ENCODE results near the gene WSCD2.
"Not testable (repeated sequence)": the region's sequence is repeated elsewhere in the genome, so short reads cannot be mapped to it uniquely, and the experiment has no call there.

Gene WSCD2

DNA sequence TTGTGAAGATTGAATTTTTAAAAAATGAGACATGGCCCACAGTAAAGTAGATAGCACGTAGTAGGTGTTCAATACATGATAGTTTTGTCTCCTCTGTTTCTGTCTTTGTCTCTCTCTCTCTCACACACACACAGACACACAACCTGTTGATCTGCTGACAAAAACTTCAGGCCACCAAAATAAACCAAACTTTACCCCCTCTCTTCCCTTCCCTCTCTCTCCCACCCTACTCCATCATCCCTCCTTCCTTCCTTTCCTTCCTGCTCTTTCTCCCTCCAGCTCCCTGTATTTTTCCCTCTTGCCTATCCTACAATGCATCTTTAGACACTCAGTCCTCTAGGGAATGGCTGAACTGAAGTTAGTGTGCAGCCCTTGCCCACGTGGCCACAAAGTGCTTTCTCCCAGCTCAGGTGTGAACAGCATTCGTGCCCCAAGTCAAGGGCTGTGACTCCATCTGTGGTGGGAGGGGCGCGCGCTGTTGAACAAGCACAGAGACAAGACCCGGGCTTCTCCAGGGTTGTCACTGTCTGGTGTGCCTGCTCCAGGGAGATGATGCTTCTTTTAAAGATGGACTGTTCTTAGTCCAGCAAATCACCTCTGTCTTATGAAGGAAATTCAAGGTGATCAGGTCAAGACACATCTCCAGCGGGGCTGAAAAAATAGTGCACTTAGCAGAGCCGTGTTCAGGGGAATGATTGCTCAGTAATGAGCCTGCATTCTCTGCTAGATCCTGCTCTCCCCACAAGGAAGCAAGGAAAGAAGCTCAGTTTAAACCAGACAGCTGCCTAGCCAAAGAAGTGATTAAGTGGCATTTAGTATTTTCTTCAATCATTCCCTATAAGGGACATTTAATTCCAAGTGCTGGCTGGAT, 75.3 kb downstream of the WSCD2 start:
- no peak for DNase-seq

- no peak for DNase-seq
These were observed 76.8 kb downstream of the WSCD2 start for GRCh38 chr12:108205864-108206263.

GRCh38 chr12:108207791-108208730, 79.0 kb downstream of the WSCD2 start:
- DNase-seq, result no peak

DNA sequence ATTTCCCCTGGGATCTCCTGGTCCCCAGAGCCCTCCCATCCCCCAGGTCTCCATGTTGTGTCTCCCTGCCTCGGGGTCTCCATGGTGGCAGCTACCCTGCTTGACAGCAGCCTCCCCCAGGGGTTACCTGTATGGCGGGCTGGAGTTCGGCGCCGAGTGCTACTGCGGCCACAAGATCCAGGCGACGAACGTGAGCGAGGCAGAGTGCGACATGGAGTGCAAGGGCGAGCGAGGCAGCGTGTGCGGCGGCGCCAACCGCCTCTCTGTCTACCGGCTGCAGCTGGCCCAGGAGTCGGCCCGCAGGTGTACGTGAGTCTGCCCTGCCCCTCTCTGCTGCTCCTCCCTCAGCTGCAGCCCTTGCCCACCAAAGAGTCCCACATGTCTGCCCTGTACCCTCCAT, 80.9 kb downstream of the WSCD2 start:
- no peak for DNase-seq

GRCh38 chr12:108211157-108211556, 82.1 kb downstream of the WSCD2 start:
- no peak for DNase-seq

GRCh38 chr12:108213871-108214445, 84.9 kb downstream of the WSCD2 start:
- DNase-seq, result no peak

- DNase-seq, result no peak
These were observed 85.4 kb downstream of the WSCD2 start for GRCh38 chr12:108214486-108214885.

GRCh38 chr12:108215458-108215857, 86.4 kb downstream of the WSCD2 start:
- no peak for DNase-seq

DNA sequence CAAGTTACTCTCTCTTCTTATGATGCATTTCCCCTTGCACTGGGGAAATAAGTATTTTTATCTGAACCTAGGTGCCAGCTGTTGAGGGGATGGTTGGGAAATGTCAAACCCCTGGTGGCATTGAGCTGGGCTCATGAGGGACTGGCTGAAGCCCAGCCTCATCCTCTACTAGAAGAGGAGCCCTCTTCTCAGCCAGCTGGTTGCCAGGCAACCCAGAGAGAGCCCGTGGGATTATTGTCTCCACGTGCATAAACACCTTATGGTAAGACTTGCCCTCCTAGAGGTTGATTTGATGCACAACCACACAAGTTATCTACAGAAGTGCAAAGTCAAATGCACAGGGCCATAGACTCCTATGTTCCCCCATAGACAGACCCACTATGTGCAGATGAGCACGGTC, 89.8 kb downstream of the WSCD2 start:
- DNase-seq, result no peak

DNA sequence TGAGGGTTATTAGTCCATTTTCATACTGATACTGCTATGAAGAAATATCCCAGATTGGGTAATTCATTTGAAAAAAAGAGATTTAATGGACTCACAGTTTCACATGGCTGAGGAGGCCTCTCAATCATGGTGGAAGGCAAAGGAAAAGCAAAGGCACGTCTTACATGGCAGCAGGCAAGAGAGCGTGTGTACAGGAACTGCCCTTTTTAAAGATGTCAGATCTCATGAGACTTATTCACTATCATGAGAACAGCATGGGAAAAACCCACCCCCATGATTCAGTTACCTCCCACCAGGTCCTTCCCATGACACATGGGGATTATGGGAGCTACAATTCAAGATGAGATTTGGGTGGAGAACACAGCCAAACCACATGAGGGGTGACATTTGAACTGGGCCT, 96.0 kb downstream of the WSCD2 start:
- not testable (repeated sequence) for DNase-seq

DNA sequence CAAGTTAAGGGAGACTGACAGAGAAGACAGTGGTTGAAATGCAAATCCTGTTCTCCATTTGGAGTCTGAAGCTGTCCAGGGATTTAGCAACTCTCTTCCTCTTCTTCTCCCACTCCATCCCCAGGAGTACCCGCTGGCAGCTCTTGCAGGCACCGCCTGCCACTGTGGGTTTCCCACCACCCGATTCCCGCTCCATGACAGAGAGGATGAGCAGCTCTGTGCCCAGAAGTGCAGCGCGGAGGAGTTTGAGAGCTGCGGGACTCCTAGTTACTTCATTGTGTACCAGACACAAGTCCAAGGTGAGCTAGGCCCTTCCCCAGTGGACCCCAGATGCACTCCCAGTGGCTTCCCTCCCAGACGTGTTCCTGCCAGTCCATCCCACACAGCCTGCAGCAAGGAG, 97.8 kb downstream of the WSCD2 start:
- DNase-seq, result no peak

GRCh38 chr12:108228746-108229145, 99.7 kb downstream of the WSCD2 start:
- DNase-seq, result no peak

DNA sequence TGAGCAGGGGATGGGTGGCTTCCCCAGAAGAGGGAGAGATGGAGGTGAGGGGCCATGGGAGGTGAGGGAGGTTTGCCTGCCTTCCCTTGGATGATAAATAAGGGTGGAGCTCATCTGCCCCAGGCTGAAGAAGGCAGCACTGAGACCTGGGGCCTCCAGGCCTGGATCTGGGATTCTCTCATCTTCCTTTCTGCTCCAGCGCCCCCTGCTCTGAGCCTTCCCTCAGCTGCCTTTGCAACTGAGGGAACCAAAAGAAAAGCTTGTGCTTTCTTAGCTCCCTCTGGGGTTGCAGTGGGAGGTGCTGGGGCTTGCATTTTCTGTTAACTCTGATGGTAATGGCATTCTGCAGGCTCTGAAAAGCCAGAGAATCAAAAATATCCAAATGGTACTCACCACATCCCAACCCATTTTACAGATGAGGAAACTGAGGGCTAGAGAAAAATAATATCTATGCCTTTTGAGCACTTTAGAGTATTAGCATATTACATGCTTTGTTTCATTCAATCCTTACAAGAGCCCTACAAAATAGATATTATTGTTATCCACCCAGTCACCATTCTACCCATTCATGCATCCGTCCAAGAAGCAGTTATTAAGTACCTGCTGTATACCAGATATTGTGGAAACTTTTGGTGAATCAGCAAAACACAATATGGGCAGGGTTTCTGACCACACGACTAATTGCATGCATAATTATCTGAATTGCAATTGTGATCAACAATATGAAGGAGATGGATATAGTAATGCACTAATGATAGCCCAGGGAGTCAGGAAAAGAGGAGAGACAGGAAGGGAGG, 102.2 kb downstream of the WSCD2 start:
- no peak for DNase-seq

DNA sequence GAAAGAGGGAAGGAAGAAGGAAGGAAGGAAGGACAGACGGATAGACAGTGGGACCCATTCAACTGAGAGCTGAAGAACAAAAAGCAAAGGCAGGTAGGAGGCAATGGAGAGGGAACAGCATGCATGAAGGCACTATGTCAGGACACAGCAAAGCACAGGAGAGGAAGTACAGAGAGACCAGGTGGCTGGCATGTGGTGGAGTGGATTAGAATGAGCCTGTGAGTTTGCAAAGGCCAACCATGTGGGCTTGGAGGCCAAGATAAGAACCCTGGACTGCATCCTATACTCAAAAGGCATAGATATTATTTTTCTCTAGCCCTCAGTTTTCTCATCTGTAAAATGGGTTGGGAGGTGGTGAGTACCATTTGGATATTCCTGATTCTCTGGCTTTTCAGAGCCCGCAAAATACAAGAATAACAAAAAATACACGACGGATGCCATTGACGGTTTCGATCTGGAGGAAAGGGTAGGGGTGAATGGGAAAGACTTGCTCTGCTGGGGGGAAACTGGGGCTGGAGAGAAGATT, 102.9 kb downstream of the WSCD2 start:
- DNase-seq, result no peak

GRCh38 chr12:108232565-108232964, 103.5 kb downstream of the WSCD2 start:
- DNase-seq, result no peak

GRCh38 chr12:108234158-108234557, 105.1 kb downstream of the WSCD2 start:
- no peak for DNase-seq

- DNase-seq, result no peak
These were observed 106.3 kb downstream of the WSCD2 start for GRCh38 chr12:108235197-108235984.

- no peak for DNase-seq
These were observed 106.8 kb downstream of the WSCD2 start for GRCh38 chr12:108235985-108236263.

GRCh38 chr12:108236366-108236765, 107.3 kb downstream of the WSCD2 start:
- no peak for DNase-seq

DNA sequence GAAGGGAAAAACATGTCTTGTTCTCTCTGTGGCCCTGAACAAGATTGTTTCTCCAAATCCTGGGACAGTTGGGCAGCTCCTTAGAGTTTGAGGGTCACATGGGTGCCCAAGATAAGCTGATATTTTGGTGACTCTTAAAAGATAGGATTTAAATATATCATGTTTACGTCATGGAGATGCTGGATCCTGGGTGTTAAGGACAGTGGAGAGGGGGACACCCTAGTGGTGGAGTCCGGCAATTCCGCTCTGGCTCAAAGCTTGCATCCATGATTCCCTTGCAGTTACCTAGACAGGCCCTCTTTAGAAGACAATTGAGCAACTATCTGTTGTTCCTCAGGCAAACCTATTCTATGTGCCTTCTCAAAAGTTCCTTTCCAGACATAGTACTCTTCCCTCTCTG, 108.2 kb downstream of the WSCD2 start:
- DNase-seq, result no peak

GRCh38 chr12:108238474-108238873, 109.4 kb downstream of the WSCD2 start:
- DNase-seq, result no peak

- DNase-seq, result no peak
These were observed 110.3 kb downstream of the WSCD2 start for GRCh38 chr12:108239378-108239777.
